GM18505 (cell line): ENCODE measurements around the gene FBXL13.

Experiments used
- ATAC-seq: cut with Tn5 transposase; IDR thresholded peaks from one replicate; pipeline ENCODE4 v1.9.1; 2021; ENCODE audit not compliant: unreplicated experiment
- POLR2A ChIP-seq: IDR thresholded peaks from 4 replicates; pipeline ENCODE4 v1.6.1; 2011; ENCODE audit warnings: borderline replicate concordance; ENCODE audit not compliant: insufficient read depth, insufficient read length; ENCODE audit errors: extremely low read depth

The FBXL13 gene

DNA sequence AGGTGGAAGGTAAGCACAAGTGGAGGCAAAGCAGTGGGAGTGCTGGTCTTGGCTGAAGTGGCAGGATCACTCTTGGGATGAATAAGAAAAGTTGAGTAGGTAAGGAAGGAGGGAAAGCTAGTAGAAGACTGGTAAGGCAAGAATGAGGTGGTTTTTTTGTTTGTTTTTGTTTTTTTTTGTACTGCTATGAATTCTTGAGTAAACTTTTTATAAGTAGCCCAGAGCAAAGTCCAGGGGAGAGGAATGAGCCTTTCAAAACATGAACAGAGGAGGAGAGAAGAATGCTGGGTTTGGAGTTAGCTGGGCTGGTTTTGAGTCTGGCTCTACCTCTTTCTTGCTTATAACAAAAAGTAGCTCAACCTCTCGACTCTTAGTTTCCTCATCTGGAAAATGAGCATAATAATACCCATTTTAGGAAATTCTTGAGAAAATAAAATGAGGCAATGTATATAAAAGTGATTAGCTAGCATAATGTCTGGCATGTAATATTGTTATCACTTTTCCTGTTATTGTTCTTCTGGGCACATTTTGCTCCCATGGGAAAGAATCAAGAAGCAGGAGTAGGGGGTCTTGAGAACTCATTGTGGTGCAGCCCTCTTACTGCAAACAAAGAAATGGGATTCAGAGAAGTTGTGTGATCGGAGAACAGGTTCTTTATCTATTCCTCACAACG lies 185.9 kb downstream of the FBXL13 start:
- no peak for TF ChIP-seq POLR2A
- no peak for ATAC-seq

GRCh38 chr7:102883098-102883860 lies 191.3 kb downstream of the FBXL13 start:
- no peak for ATAC-seq
- TF ChIP-seq POLR2A: no peak

DNA sequence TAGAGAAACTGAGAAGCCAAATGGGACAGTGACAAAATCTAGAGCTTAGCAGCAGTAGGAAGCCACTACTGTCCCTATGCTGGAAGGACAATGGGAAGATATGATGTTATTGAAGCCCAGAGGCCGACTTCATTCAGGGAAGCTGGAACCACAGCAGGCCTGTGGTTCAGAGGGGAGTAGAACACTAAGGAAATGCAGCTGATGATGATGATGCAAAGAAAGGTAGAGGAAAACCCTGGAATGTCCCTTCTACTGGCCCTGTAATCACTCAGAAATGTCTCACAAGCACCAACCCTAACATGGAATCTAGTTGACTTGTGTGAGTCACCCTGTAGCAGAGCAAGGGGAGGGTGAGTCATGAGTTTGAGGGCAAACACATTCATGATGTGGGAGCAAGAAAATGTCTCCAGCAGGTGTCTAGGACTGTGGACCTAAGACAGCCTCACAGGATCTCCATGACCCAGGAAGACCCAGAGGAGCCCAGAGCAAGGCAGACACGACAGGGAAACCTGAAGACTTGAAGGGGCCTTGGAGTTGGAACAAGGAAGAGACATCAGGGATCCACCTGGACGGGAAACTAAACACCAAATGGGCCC lies 198.8 kb downstream of the FBXL13 start:
- no peak for TF ChIP-seq POLR2A
- no peak for ATAC-seq

DNA sequence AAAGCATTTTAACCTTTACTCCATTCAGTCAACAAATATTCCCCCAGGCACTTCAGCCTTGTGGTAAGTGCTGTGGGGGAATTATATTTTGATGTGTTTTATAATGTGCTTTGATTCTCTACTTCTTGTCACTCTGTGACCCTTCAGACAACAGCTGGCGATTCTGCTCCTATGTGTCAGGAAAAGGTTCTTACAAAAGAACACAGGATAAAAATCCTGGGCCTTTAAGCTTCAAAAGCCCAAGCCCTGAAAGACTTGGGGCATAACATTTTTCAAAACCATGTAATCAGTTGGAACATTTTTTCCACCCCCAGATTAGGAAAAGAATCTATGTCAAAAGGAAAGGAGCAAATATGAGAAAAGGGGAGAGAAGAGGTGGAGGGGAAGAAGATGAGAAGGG lies 199.6 kb downstream of the FBXL13 start:
- no peak for ATAC-seq
- TF ChIP-seq POLR2A: no peak

GRCh38 chr7:102874166-102874829 lies 200.3 kb downstream of the FBXL13 start:
- peak; percentile 96 for ATAC-seq
- no peak for TF ChIP-seq POLR2A

DNA sequence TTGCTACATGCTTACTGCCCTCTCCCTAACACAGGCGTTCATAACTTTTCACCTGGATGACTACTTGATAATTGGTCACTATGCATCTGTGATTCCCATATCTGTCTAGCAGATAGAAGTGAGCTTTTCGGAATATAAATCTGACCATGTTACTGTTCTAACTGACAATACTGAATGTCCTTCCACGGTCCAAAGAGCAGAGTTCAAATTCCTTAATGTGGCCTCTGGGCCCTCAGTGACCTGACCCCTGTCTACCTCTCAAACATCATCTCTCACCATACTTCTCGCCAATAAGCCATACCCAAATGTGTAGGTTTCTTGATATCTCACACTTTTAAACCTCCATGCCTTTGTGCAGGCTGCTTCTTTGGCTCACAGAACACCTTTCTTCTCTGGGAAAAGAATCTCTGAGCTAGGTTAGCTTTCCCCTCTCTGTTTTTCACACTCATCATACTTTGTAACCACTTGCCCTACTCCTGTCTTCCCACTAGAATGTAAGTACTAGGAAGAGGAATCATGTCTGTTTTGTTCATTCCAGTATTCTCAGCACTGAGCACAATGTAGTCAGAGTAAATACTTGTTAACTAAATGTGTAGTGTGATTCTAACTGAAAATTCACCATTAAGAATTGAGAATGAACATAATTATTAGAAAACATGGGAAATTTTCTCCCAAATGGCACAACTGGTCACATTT lies 201.0 kb downstream of the FBXL13 start:
- no peak for TF ChIP-seq POLR2A
- peak; percentile 23 for ATAC-seq

- no peak for TF ChIP-seq POLR2A
- ATAC-seq: no peak
Measured at GRCh38 chr7:102872460-102872859, 202.1 kb downstream of the FBXL13 start.

DNA sequence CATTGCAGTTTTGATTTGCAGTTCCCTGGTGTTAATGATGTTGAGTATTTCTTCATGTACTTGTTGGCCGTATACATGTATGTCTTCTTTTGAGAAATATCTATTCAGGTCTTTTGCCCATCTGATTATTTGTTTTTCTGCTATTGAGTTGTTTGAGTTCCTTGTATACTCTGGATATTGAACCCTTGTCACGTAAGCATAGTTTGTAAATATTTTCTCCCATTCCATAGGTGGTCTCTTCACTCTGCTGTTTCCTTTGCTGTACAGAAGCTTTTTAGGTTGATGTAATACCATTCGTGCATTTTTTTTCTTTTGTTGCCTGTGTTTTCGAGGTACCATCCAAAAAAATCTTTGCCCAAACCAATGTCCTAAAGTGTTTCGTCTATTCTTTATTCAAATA lies 205.4 kb downstream of the FBXL13 start:
- ATAC-seq: no peak
- TF ChIP-seq POLR2A: no peak

- ATAC-seq: no peak
- no peak for TF ChIP-seq POLR2A
Measured at GRCh38 chr7:102866535-102867215, 207.9 kb downstream of the FBXL13 start.

DNA sequence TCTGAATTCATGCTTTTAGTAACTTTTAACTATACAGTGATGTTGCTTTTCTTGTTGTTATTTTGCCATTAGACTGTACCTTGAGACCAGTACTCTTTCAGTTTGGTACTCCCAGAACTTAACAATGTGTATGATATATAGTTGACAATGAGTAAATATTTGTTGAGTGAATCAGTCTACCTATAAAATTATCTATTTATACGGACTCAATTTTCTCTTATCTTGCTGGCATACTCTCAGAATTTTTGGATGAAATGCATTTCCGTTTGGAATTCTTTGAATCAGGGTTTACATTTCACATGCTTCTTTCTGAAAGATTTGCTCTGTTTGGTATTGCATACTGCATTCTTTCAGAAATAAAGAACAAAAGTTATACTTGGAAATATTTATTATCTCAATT lies 209.6 kb downstream of the FBXL13 start:
- ATAC-seq: no peak
- TF ChIP-seq POLR2A: no peak

- TF ChIP-seq POLR2A: no peak
- no peak for ATAC-seq
Measured at GRCh38 chr7:102860351-102860811, 214.2 kb downstream of the FBXL13 start.

GRCh38 chr7:102859799-102860125 lies 214.8 kb downstream of the FBXL13 start:
- no peak for ATAC-seq

More at GRCh38 chr7:102859799-102860125, 214.8 kb downstream of the FBXL13 start:
- no peak for TF ChIP-seq POLR2A
